ENCODE results near the gene GRK5.
"Not testable (repeated sequence)": the region's sequence is repeated elsewhere in the genome, so short reads cannot be mapped to it uniquely, and the experiment has no call there.

GRK5 gene

GRCh38 chr10:119263951-119264617, 56.7 kb downstream of the GRK5 start:
- DNase-seq (ENCODE audit: insufficient read length, low spot score) (no peak), FAIRE-seq (no peak)
- TF ChIP-seq POLR2A (IDR thresholded peaks at IDR 0.05; ENCODE audit: low read depth, low read length): no peak
- no peak for TF ChIP-seq PAX5 (IDR thresholded peaks at IDR 0.05; ENCODE audit: insufficient read depth, low read length, severe bottlenecking)
- TF ChIP-seq SPI1 (IDR thresholded peaks at IDR 0.05; ENCODE audit: low read depth, low read length): no peak
- TF ChIP-seq TAF1 (IDR thresholded peaks at IDR 0.05; ENCODE audit: low read depth, low read length): no peak

- TF ChIP-seq POU2F2 (IDR thresholded peaks at IDR 0.05; ENCODE audit: low read depth, low read length) (no peak), POLR2A (IDR thresholded peaks at IDR 0.05; ENCODE audit: low read depth, low read length) (no peak), TAF1 (IDR thresholded peaks at IDR 0.05; ENCODE audit: low read depth, low read length) (no peak), SPI1 (IDR thresholded peaks at IDR 0.05; ENCODE audit: low read depth, low read length) (no peak), PAX5 (IDR thresholded peaks at IDR 0.05; ENCODE audit: insufficient read depth, low read length, severe bottlenecking) (no peak), POLR2AphosphoS5 (IDR thresholded peaks at IDR 0.05; ENCODE audit: low read depth, low read length) (no peak)
- FAIRE-seq (no peak), DNase-seq (ENCODE audit: insufficient read length, low spot score) (no peak)
These were observed 58.3 kb downstream of the GRK5 start for GRCh38 chr10:119265691-119266090.

DNA sequence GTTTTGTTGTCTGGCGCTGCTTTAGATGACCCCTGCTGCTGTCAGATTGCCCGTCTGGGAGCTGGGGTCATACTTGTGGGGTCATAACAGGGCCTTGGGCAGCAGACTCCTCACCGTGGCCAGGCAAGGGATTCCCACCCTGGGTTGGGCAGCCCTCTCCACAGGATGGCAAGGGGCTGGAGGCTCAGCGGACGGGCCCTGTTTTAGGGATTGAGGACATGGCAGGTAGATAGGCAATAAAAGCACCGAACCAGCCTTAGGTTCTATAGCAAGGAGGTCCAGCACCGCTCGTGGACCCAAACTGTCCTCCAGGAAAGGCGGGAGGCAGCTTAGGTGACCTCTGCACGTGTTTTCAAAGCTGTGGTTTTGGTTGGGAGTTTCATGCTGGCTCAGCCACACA, 60.0 kb downstream of the GRK5 start:
- FAIRE-seq (no peak), DNase-seq (ENCODE audit: insufficient read length, low spot score) (no peak)
- TF ChIP-seq PAX5 (IDR thresholded peaks at IDR 0.05; ENCODE audit: insufficient read depth, low read length, severe bottlenecking) (no peak), POLR2A (IDR thresholded peaks at IDR 0.05; ENCODE audit: low read depth, low read length) (no peak), SPI1 (IDR thresholded peaks at IDR 0.05; ENCODE audit: low read depth, low read length) (no peak), POU2F2 (IDR thresholded peaks at IDR 0.05; ENCODE audit: low read depth, low read length) (no peak), TAF1 (IDR thresholded peaks at IDR 0.05; ENCODE audit: low read depth, low read length) (no peak)

DNA sequence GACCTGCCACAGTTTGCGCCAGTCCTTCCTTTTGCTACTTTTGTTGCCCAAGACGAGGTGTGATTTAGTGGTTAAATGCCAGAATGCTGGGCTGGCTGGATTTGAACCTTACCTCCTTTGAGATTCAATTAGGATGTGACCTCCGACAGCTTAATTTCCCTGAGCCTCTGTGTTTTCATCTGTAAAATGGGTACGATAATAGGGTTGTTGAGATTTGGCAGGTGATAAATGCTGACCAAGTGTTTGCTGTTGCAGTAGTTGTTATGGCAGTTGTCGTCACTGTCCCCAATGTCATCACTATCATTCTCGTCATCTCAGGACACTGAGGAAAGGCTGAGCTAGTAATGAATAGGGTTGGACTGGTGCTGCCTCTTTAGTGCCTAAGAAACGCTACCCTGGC, 61.1 kb downstream of the GRK5 start:
- DNase-seq (ENCODE audit: insufficient read length, low spot score): no peak
- TF ChIP-seq POU2F2 (IDR thresholded peaks at IDR 0.05; ENCODE audit: low read depth, low read length) (no peak), TAF1 (IDR thresholded peaks at IDR 0.05; ENCODE audit: low read depth, low read length) (no peak), PAX5 (IDR thresholded peaks at IDR 0.05; ENCODE audit: insufficient read depth, low read length, severe bottlenecking) (no peak), SPI1 (IDR thresholded peaks at IDR 0.05; ENCODE audit: low read depth, low read length) (no peak), POLR2AphosphoS5 (IDR thresholded peaks at IDR 0.05; ENCODE audit: low read depth, low read length) (no peak), POLR2A (IDR thresholded peaks at IDR 0.05; ENCODE audit: low read depth, low read length) (no peak)
- peak; percentile 75 for FAIRE-seq

DNA sequence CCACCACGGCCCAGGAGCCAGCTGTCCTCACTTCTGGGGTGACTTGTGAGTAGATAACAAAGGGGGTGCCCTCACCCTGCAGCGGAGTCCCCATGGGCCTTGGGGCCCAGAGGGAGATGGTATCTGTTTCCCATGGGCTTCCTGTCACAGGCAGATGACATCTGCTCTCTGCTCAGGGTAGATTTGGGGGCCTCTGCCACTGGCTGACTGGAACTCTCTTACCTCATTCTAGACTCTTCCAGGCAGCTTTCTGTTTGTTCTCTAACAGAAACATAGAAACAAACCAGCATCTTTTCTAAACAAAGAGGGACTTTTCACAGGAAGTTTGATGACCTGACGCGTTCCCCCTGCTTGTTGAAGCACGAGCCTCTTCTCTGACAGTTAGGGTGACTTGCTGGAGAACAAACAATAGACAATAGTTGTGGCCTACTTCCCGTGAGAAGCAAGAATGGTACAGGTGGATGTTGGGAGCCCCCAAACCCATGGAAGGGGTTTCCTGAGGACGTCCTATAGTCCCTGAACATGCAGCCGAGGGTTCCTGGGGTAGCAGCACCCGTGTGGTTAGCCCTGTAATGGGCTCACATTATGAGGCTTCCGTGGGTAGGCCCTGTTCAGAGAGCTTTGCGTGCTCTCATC, 61.6 kb downstream of the GRK5 start:
- peak; percentile 58 for DNase-seq (ENCODE audit: insufficient read length, low spot score)
- peak; percentile 69 for FAIRE-seq
- TF ChIP-seq PAX5 (IDR thresholded peaks at IDR 0.05; ENCODE audit: insufficient read depth, low read length, severe bottlenecking): no peak
- TF ChIP-seq POLR2A (IDR thresholded peaks at IDR 0.05; ENCODE audit: low read depth, low read length): peak; percentile 54
- 0 out of 2 replicates have a peak, but pooled peaks have one; percentile 40 for TF ChIP-seq POU2F2 (IDR thresholded peaks at IDR 0.05; ENCODE audit: low read depth, low read length)
- no peak for TF ChIP-seq SPI1 (IDR thresholded peaks at IDR 0.05; ENCODE audit: low read depth, low read length)
- TF ChIP-seq TAF1 (IDR thresholded peaks at IDR 0.05; ENCODE audit: low read depth, low read length): no peak; the same call in 1 of the 2 replicates
- TF ChIP-seq POLR2AphosphoS5 (IDR thresholded peaks at IDR 0.05; ENCODE audit: low read depth, low read length): peak; percentile 77

DNA sequence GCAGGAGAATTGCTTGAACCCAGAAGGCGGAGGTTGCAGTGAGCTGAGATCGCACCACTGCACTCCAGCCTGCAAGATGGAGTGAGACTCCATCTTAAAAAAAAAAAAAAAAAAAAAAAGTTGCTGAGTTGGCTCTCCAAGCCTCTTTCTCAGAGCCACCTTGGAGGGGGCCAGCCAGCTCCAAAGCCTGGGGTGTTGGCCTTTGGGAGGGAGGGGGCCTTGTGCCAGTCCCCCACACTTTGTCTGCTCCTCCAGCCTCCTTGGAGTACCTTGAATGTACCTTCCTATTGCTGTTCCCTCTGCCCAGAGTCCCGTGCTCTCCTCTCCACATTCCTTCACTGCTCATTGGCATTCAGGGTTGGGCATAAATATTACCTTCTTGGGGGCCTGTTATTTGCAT, 62.4 kb downstream of the GRK5 start:
- no peak for TF ChIP-seq SPI1 (IDR thresholded peaks at IDR 0.05; ENCODE audit: low read depth, low read length)
- TF ChIP-seq TAF1 (IDR thresholded peaks at IDR 0.05; ENCODE audit: low read depth, low read length): no peak
- no peak for TF ChIP-seq PAX5 (IDR thresholded peaks at IDR 0.05; ENCODE audit: insufficient read depth, low read length, severe bottlenecking)
- TF ChIP-seq POLR2AphosphoS5 (IDR thresholded peaks at IDR 0.05; ENCODE audit: low read depth, low read length): no peak
- no peak for TF ChIP-seq POU2F2 (IDR thresholded peaks at IDR 0.05; ENCODE audit: low read depth, low read length)
- no peak for TF ChIP-seq POLR2A (IDR thresholded peaks at IDR 0.05; ENCODE audit: low read depth, low read length)
- FAIRE-seq (no peak), DNase-seq (ENCODE audit: insufficient read length, low spot score) (no peak)

GRCh38 chr10:119270762-119271366, 63.5 kb downstream of the GRK5 start:
- TF ChIP-seq POU2F2 (IDR thresholded peaks at IDR 0.05; ENCODE audit: low read depth, low read length): no peak
- no peak for TF ChIP-seq POLR2AphosphoS5 (IDR thresholded peaks at IDR 0.05; ENCODE audit: low read depth, low read length)
- TF ChIP-seq SPI1 (IDR thresholded peaks at IDR 0.05; ENCODE audit: low read depth, low read length): no peak
- TF ChIP-seq PAX5 (IDR thresholded peaks at IDR 0.05; ENCODE audit: insufficient read depth, low read length, severe bottlenecking): no peak
- TF ChIP-seq POLR2A (IDR thresholded peaks at IDR 0.05; ENCODE audit: low read depth, low read length): no peak
- no peak for TF ChIP-seq TAF1 (IDR thresholded peaks at IDR 0.05; ENCODE audit: low read depth, low read length)
- FAIRE-seq: peak; percentile 82
- no peak for DNase-seq (ENCODE audit: insufficient read length, low spot score)

- not testable (repeated sequence) for DNase-seq (ENCODE audit: insufficient read length, low spot score); FAIRE-seq
These were observed 65.0 kb downstream of the GRK5 start for GRCh38 chr10:119272338-119272734.

GRCh38 chr10:119272736-119273135, 65.4 kb downstream of the GRK5 start:
- TF ChIP-seq POLR2AphosphoS5 (IDR thresholded peaks at IDR 0.05; ENCODE audit: low read depth, low read length) (no peak), SPI1 (IDR thresholded peaks at IDR 0.05; ENCODE audit: low read depth, low read length) (no peak), POLR2A (IDR thresholded peaks at IDR 0.05; ENCODE audit: low read depth, low read length) (no peak), PAX5 (IDR thresholded peaks at IDR 0.05; ENCODE audit: insufficient read depth, low read length, severe bottlenecking) (no peak), TAF1 (IDR thresholded peaks at IDR 0.05; ENCODE audit: low read depth, low read length) (no peak), POU2F2 (IDR thresholded peaks at IDR 0.05; ENCODE audit: low read depth, low read length) (no peak)
- DNase-seq (ENCODE audit: insufficient read length, low spot score): no peak
- no peak for FAIRE-seq
